Epithelial cell of proximal tubule (primary cell): ENCODE results near the gene AFG3L2. TPM values are rescaled to one million over a fixed set of nuclear protein-coding genes. Genes with fewer than 3 reads are reported as not detected.

Source experiments
- DNase-seq: peaks from one replicate; pipeline ENCODE4 v3.0.0-alpha.2; 2011; ENCODE audit warnings: low read depth
- H3K4me3 ChIP-seq: 2 replicates; pipeline ENCODE4 v1.5.1; 2011; ENCODE audit warnings: low read depth, mild to moderate bottlenecking, low read length
- total RNA-seq: library from RNA; depleted of rRNA; stranded (reverse); fragments of >200 nt; gene quantifications from 2 replicates; pipeline ENCODE4 v1.2.3, GENCODE V29; 2015
- TF ChIP-seq, protein P1 (sequence below): conservative IDR thresholded peaks from 2 replicates; pipeline ENCODE4 v1.5.1; 2012; ENCODE audit warnings: low read depth, mild to moderate bottlenecking, low read length

AFG3L2 gene
- total RNA-seq, 1 donor from 2014 or later: 41.3 TPM

DNA sequence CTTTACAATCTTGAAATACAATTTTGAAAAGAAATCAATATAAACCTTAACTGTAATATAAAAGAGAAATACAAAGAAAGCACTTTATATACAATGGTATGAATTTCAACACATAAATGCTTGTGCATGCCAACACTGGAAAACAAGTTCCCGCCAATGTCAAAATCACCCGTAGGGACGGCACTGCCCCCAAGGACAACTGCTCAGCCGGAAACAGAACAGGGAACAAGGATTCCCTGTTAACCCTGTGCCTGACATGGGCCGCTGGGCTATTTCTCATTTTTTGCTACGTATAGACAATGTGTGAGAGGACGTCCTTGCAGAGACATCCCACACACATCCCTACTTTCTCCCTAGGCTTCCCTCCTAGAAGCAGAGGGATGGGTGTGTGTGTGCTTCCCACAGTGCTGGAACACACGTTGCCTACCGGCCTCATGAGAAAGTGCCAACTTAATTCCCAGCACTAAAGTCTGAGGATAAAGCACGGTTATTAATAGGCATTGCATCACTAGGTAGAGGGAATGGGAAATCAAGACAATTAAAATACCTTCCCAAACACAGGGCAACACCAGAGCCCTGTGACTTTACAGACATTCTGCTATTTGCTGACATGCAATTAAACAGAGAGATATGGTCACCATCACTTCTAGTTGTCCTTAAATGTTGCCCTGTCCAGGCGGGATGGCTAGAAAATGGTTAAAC lies 14.4 kb downstream of the AFG3L2 start:
- no peak overlapping the region for H3K4me3 ChIP-seq
- TF ChIP-seq, protein P1, sequence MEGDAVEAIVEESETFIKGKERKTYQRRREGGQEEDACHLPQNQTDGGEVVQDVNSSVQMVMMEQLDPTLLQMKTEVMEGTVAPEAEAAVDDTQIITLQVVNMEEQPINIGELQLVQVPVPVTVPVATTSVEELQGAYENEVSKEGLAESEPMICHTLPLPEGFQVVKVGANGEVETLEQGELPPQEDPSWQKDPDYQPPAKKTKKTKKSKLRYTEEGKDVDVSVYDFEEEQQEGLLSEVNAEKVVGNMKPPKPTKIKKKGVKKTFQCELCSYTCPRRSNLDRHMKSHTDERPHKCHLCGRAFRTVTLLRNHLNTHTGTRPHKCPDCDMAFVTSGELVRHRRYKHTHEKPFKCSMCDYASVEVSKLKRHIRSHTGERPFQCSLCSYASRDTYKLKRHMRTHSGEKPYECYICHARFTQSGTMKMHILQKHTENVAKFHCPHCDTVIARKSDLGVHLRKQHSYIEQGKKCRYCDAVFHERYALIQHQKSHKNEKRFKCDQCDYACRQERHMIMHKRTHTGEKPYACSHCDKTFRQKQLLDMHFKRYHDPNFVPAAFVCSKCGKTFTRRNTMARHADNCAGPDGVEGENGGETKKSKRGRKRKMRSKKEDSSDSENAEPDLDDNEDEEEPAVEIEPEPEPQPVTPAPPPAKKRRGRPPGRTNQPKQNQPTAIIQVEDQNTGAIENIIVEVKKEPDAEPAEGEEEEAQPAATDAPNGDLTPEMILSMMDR: no peak
- DNase-seq: no peak

DNA sequence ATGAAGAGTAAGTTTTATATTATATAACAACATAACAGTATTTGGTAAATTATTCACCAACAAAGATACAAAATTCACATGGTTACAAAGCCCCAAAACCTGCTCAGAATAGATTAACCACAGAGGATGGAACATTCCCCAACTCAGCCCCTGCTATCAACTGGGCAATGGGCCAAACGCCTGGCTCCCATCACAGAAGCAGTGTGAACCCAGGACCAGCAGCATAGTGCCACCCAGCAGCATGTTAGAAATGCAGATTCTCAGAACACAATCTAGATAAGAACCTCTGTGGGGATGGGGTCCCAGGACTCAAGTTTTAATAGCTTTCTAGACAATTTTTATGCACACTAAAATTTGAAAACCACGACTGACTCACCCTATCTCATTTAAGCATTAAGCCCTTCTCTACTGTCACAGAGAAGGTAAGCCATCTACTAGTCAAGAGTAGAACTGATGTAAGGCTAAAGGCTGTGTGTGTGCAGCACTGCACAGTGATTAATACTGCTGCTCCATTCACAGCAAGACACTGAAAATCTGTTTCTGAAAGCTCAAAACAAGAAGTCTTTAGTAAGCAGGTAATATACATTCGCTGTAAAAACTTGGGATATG lies 15.2 kb downstream of the AFG3L2 start:
- H3K4me3 ChIP-seq: no peak overlapping the region
- TF ChIP-seq, protein P1: no peak
- DNase-seq: no peak

DNA sequence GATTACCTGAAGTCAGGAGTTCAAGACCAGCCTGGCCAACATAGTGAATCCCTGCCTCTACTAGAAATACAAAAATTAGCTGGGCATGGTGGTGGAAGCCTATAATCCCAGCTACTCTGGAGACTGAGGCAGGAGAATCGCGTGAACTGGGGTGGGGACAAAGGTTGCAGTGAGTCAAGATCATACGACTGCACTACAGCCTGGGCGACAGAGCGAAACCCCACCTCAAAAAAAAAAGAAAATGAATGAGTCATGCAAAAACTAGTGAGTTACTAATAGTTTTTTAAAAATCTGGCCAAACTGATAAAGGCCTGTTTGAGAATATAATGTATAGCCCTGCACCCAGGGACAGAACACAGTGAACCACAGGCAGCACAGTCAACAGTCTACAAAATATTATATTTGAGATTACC lies 17.5 kb downstream of the AFG3L2 start:
- DNase-seq: no peak
- no peak overlapping the region for H3K4me3 ChIP-seq
- TF ChIP-seq, protein P1: no peak

- DNase-seq: no peak
- no peak overlapping the region for H3K4me3 ChIP-seq
- TF ChIP-seq, protein P1: no peak
These were observed 24.8 kb downstream of the AFG3L2 start for GRCh38 chr18:12352188-12352587.

- H3K4me3 ChIP-seq: no peak overlapping the region
- DNase-seq: no peak
- TF ChIP-seq, protein P1: no peak
These were observed 29.1 kb downstream of the AFG3L2 start for GRCh38 chr18:12347895-12348294.

DNA sequence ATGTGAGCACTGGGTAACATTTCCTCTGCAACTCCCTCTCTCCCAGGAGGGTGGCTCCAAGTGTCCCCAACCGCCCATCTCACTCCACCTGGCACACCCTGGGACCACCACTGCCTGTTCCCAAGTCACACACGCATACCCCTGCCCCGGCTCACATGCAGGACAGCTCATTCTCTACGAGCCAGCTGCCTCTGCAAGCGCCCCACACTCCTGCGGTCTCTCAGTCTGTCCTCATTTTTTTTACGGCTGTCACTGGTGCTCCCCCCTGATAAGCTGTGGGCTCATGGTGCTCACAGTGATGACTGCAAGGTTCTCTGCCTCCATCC lies 30.8 kb downstream of the AFG3L2 start:
- no peak for DNase-seq
- TF ChIP-seq, protein P1: no peak

More for the DNA sequence above, 30.8 kb downstream of the AFG3L2 start:
- no peak overlapping the region for H3K4me3 ChIP-seq
